ENCODE measurements around the gene COL9A3. TPM values are rescaled to one million over a fixed set of nuclear protein-coding genes. Genes with fewer than 3 reads are reported as not detected.
A peak's percentile ranks its signal among the peaks of the same experiment; 100 is the strongest.

Gene COL9A3
- total RNA-seq, 5 donors from 2014 or later (not counting 1 experiment from before 2014, with no cell fraction given): 0.51 to 2.1 (median 0.75) TPM; not detected in 1

GRCh38 chr20:62778601-62779416, 38.0 kb upstream of the COL9A3 start:
- ATAC-seq (replicated peaks in 1 of 4) (no peak), DNase-seq (no peak)
- ChIA-PET POLR2A (interaction anchor here (0.6 to 0.7 kb wide), 2 partner anchors 25 to 122 kb away, joined by 3 to 6 read pairs; no protein-coding TSS in a partner anchor), CTCF (interaction anchor here in 1 of 2 donors (0.7 kb wide), 1 partner anchor 53 kb away, joined by 4 read pairs; no protein-coding TSS in a partner anchor)
- Histone ChIP-seq H3K27ac (ENCODE audit: low read length) (no peak overlapping the region), H3K27me3 (replicated peaks in 1 of 2; ENCODE audit: control insufficient read depth in 2 of 2, extremely low read depth in 1 of 2, insufficient read depth in 2 of 2, low read length in 1 of 2) (no peaks in the 10 kb centered on the region), H3K4me1 (ENCODE audit: control insufficient read depth in 1 of 2, extremely low read depth in 1 of 2, insufficient read depth in 2 of 2, low read length in 2 of 2) (peaks cover 21 to 47% of the 10 kb centered on the region in 2 experiments), H3K4me3 (ENCODE audit: control insufficient read depth in 1 of 2, extremely low read depth in 1 of 2, low read length in 1 of 2) (no peak overlapping the region), H3K36me3 (ENCODE audit: control insufficient read depth in 2 of 2, extremely low read depth in 1 of 2, insufficient read depth in 1 of 2, low read length in 1 of 2) (no peaks in the 10 kb centered on the region), H3K9me3 (no peaks in the 10 kb centered on the region)
- WGBS (ENCODE audit: insufficient coverage): 82% methylated on average over 15 of the region's 24 CpGs
- Mint-ChIP-seq H3K27ac (peak overlapping the region; percentile 12 to 44), H3K9me3 (no peaks in the 10 kb centered on the region), H3K4me3 (no peak overlapping the region), H3K4me1 (peaks cover 35 to 48% (median 47%) of the 10 kb centered on the region in 3 donors), H3K27me3 (no peaks in the 10 kb centered on the region), H3K36me3 (no peaks in the 10 kb centered on the region)

GRCh38 chr20:62779417-62779685, 37.5 kb upstream of the COL9A3 start:
- ATAC-seq (replicated peaks in 1 of 4): no peak

GRCh38 chr20:62780204-62780603, 36.6 kb upstream of the COL9A3 start:
- peaks cover 14 to 33% of the 10 kb centered on the region in 2 experiments for H3K4me1 ChIP-seq (ENCODE audit: control insufficient read depth in 1 of 2, extremely low read depth in 1 of 2, insufficient read depth in 2 of 2, low read length in 2 of 2)
- ATAC-seq (replicated peaks in 1 of 4) (no peak), DNase-seq (no peak)
- no peaks in the 10 kb centered on the region for H3K9me3 ChIP-seq
- H3K36me3 ChIP-seq (ENCODE audit: control insufficient read depth in 2 of 2, extremely low read depth in 1 of 2, insufficient read depth in 1 of 2, low read length in 1 of 2): no peaks in the 10 kb centered on the region
- no peak overlapping the region for H3K4me3 Mint-ChIP-seq
- no peak overlapping the region for H3K4me3 ChIP-seq (ENCODE audit: control insufficient read depth in 1 of 2, extremely low read depth in 1 of 2, low read length in 1 of 2)
- WGBS (ENCODE audit: insufficient coverage): 86% methylated on average over 17 of the region's 20 CpGs
- H3K27ac ChIP-seq (ENCODE audit: low read length): no peak overlapping the region
- POLR2A ChIA-PET: no interaction called here
- no peaks in the 10 kb centered on the region for H3K36me3 Mint-ChIP-seq
- CTCF ChIA-PET: interaction anchor here in 1 of 2 donors (0.9 kb wide), 1 partner anchor 14 kb away, joined by 3 read pairs; no protein-coding TSS in a partner anchor
- H3K4me1 Mint-ChIP-seq: peaks cover 24 to 36% (median 34%) of the 10 kb centered on the region in 3 donors
- no peaks in the 10 kb centered on the region for H3K27me3 ChIP-seq (replicated peaks in 1 of 2; ENCODE audit: control insufficient read depth in 2 of 2, extremely low read depth in 1 of 2, insufficient read depth in 2 of 2, low read length in 1 of 2)
- H3K9me3 Mint-ChIP-seq: no peaks in the 10 kb centered on the region
- H3K27ac Mint-ChIP-seq: peak overlapping the region in 1 of 2 donors; percentile 55
- H3K27me3 Mint-ChIP-seq: no peaks in the 10 kb centered on the region

More at GRCh38 chr20:62779417-62779685, 37.5 kb upstream of the COL9A3 start:
- Histone ChIP-seq H3K27me3 (replicated peaks in 1 of 2; ENCODE audit: control insufficient read depth in 2 of 2, extremely low read depth in 1 of 2, insufficient read depth in 2 of 2, low read length in 1 of 2) (no peaks in the 10 kb centered on the region), H3K27ac (ENCODE audit: low read length) (no peak overlapping the region), H3K36me3 (ENCODE audit: control insufficient read depth in 2 of 2, extremely low read depth in 1 of 2, insufficient read depth in 1 of 2, low read length in 1 of 2) (no peaks in the 10 kb centered on the region), H3K4me1 (ENCODE audit: control insufficient read depth in 1 of 2, extremely low read depth in 1 of 2, insufficient read depth in 2 of 2, low read length in 2 of 2) (peaks cover 21 to 42% of the 10 kb centered on the region in 2 experiments), H3K9me3 (no peaks in the 10 kb centered on the region), H3K4me3 (ENCODE audit: control insufficient read depth in 1 of 2, extremely low read depth in 1 of 2, low read length in 1 of 2) (no peak overlapping the region)
- Mint-ChIP-seq H3K4me1 (peaks cover 31 to 44% (median 43%) of the 10 kb centered on the region in 3 donors), H3K27ac (no peak overlapping the region), H3K27me3 (no peaks in the 10 kb centered on the region), H3K9me3 (no peaks in the 10 kb centered on the region), H3K4me3 (no peak overlapping the region), H3K36me3 (no peaks in the 10 kb centered on the region)
- POLR2A ChIA-PET: interaction anchor here (0.6 to 0.7 kb wide), 3 partner anchors 14 to 123 kb away, joined by 3 to 6 read pairs (median 6); no protein-coding TSS in a partner anchor
- no peak for DNase-seq
- 90% methylated on average over 3 of the region's 7 CpGs for WGBS (ENCODE audit: insufficient coverage)
- CTCF ChIA-PET: interaction anchor here in 1 of 2 donors (0.7 to 0.9 kb wide), 2 partner anchors 15 to 54 kb away, joined by 3 to 4 read pairs; no protein-coding TSS in a partner anchor

GRCh38 chr20:62780696-62781095, 36.2 kb upstream of the COL9A3 start:
- ATAC-seq (replicated peaks in 1 of 4) (no peak), DNase-seq (no peak)
- H3K4me1 ChIP-seq (ENCODE audit: control insufficient read depth in 1 of 2, extremely low read depth in 1 of 2, insufficient read depth in 2 of 2, low read length in 2 of 2): peaks cover 9 to 28% of the 10 kb centered on the region in 2 experiments
- no peaks in the 10 kb centered on the region for H3K9me3 ChIP-seq
- H3K27ac Mint-ChIP-seq: no peak overlapping the region
- no peaks in the 10 kb centered on the region for H3K27me3 Mint-ChIP-seq
- peaks cover 19 to 31% (median 30%) of the 10 kb centered on the region in 3 donors for H3K4me1 Mint-ChIP-seq
- H3K36me3 Mint-ChIP-seq: no peaks in the 10 kb centered on the region
- H3K27ac ChIP-seq (ENCODE audit: low read length): no peak overlapping the region
- H3K4me3 ChIP-seq (ENCODE audit: control insufficient read depth in 1 of 2, extremely low read depth in 1 of 2, low read length in 1 of 2): no peak overlapping the region
- H3K9me3 Mint-ChIP-seq: no peaks in the 10 kb centered on the region
- H3K27me3 ChIP-seq (replicated peaks in 1 of 2; ENCODE audit: control insufficient read depth in 2 of 2, extremely low read depth in 1 of 2, insufficient read depth in 2 of 2, low read length in 1 of 2): no peaks in the 10 kb centered on the region
- WGBS (ENCODE audit: insufficient coverage): 90% methylated on average over 16 of the region's 17 CpGs
- H3K36me3 ChIP-seq (ENCODE audit: control insufficient read depth in 2 of 2, extremely low read depth in 1 of 2, insufficient read depth in 1 of 2, low read length in 1 of 2): no peaks in the 10 kb centered on the region
- POLR2A ChIA-PET: no interaction called here
- CTCF ChIA-PET: no interaction called here
- no peak overlapping the region for H3K4me3 Mint-ChIP-seq

- Mint-ChIP-seq H3K4me1 (peaks cover 3 to 14% (median 13%) of the 10 kb centered on the region in 3 donors), H3K27ac (peak overlapping the region in 1 of 2 donors; percentile 41), H3K4me3 (no peak overlapping the region), H3K27me3 (no peaks in the 10 kb centered on the region), H3K36me3 (no peaks in the 10 kb centered on the region), H3K9me3 (no peaks in the 10 kb centered on the region)
- 92% methylated on average over 11 of the region's 18 CpGs for WGBS (ENCODE audit: insufficient coverage)
- Histone ChIP-seq H3K27ac (ENCODE audit: low read length) (no peak overlapping the region), H3K27me3 (replicated peaks in 1 of 2; ENCODE audit: control insufficient read depth in 2 of 2, extremely low read depth in 1 of 2, insufficient read depth in 2 of 2, low read length in 1 of 2) (no peaks in the 10 kb centered on the region), H3K4me1 (ENCODE audit: control insufficient read depth in 1 of 2, extremely low read depth in 1 of 2, insufficient read depth in 2 of 2, low read length in 2 of 2) (peaks cover 0 to 12% of the 10 kb centered on the region in 2 experiments), H3K9me3 (no peaks in the 10 kb centered on the region), H3K4me3 (ENCODE audit: control insufficient read depth in 1 of 2, extremely low read depth in 1 of 2, low read length in 1 of 2) (no peak overlapping the region), H3K36me3 (ENCODE audit: control insufficient read depth in 2 of 2, extremely low read depth in 1 of 2, insufficient read depth in 1 of 2, low read length in 1 of 2) (no peaks in the 10 kb centered on the region)
- DNase-seq (no peak), ATAC-seq (replicated peaks in 1 of 4) (no peak)
- CTCF ChIA-PET: no interaction called here
- POLR2A ChIA-PET: no interaction called here
These were observed 34.5 kb upstream of the COL9A3 start for GRCh38 chr20:62782149-62782892.

GRCh38 chr20:62782893-62783278, 34.0 kb upstream of the COL9A3 start:
- no peak overlapping the region for H3K4me3 Mint-ChIP-seq
- Histone ChIP-seq H3K4me1 (ENCODE audit: control insufficient read depth in 1 of 2, extremely low read depth in 1 of 2, insufficient read depth in 2 of 2, low read length in 2 of 2) (peaks cover 0 to 7% of the 10 kb centered on the region in 2 experiments), H3K36me3 (ENCODE audit: control insufficient read depth in 2 of 2, extremely low read depth in 1 of 2, insufficient read depth in 1 of 2, low read length in 1 of 2) (no peaks in the 10 kb centered on the region), H3K27me3 (replicated peaks in 1 of 2; ENCODE audit: control insufficient read depth in 2 of 2, extremely low read depth in 1 of 2, insufficient read depth in 2 of 2, low read length in 1 of 2) (no peaks in the 10 kb centered on the region), H3K9me3 (no peaks in the 10 kb centered on the region), H3K27ac (ENCODE audit: low read length) (no peak overlapping the region), H3K4me3 (ENCODE audit: control insufficient read depth in 1 of 2, extremely low read depth in 1 of 2, low read length in 1 of 2) (no peak overlapping the region)
- ATAC-seq (replicated peaks in 1 of 4) (no peak), DNase-seq (no peak)
- WGBS (ENCODE audit: insufficient coverage): 88% methylated on average over 5 of the region's 9 CpGs
- peaks cover 2 to 11% (median 11%) of the 10 kb centered on the region in 3 donors for H3K4me1 Mint-ChIP-seq
- CTCF ChIA-PET: no interaction called here
- H3K27me3 Mint-ChIP-seq: no peaks in the 10 kb centered on the region
- H3K27ac Mint-ChIP-seq: peak overlapping the region in 1 of 2 donors; percentile 41
- H3K9me3 Mint-ChIP-seq: no peaks in the 10 kb centered on the region
- H3K36me3 Mint-ChIP-seq: no peaks in the 10 kb centered on the region
- POLR2A ChIA-PET: no interaction called here
